Endothelial cell of hepatic sinusoid (primary cell): ENCODE measurements around the gene COPG2.

Experiments
- in situ Hi-C: cut with HindIII; loops from 2 replicates; pipeline ENCODE4 v1.10.0; 2017; ENCODE audit warnings: low sequenced_read_pairs

Gene COPG2

GRCh38 chr7:130479716-130480400 is 188.7 kb downstream of the COPG2 start:
- in situ Hi-C loops: loop anchor here (10.0 kb wide), 1 partner anchor 185 kb away; the partner anchor contains the start of gene CPA4

DNA sequence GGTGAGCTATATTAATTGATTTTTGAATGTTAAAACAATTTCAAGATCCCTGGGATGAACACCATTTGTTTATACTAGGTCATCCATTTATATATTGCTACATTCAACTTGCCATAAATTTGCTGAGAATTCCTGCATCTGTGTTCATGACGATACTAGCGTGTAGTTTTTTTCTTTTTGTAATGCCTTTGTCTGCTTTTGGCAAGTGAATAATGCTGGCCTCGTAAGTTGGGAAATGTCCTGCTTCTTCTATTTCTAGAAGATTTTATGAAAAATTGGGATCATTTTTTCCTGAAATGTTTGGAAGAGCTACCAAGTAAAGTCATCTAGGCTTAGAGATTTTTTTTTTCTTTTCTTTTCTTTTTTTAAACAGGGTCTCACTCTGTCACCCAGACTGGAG is 189.6 kb downstream of the COPG2 start:
- in situ Hi-C loops: loop anchor here (10.0 kb wide), 1 partner anchor 184 kb away; the partner anchor contains the start of gene CPA4

DNA sequence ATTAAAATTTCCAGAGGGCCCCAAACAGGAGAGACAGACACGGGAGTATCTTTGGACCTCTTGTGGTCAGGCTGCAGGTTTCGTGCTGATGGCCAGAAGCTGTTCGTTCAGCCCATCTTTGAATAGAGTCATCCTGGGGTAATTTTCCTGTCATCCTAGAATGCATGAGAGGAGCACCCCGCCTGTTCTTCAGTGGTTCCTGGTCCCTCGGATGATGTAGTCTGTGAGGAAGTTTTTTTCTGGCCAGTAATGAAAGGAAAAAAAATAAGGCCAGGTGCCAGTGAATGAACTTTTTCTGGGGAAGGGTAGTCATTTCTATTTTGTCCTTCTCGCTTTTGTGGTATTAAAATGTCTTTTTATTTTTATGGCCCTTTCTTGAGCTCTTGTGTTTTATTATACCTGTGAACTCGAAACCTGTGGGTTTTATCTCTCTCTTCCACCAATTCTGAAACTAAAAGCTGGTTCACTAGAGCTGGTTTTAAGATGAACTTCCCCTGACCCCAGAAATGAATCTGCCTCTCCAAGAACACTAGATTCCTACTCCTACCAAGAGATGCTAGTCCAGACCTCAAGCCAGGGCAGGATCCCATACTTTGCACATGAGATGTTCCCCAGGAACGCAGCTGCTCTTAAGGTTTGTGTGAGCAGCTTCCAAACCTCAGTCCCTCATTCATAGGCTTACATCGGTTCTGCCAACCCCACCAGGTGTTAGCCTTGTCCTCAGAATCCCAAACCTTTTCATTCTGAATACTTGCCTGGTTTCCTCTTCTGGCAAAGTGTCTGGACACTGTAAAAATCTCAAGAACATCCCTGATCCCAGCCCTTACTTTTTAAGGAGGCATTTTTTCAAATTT is 192.0 kb downstream of the COPG2 start:
- in situ Hi-C loops: loop anchor here (10.0 kb wide), 1 partner anchor 182 kb away; the partner anchor contains the start of gene CPA4

DNA sequence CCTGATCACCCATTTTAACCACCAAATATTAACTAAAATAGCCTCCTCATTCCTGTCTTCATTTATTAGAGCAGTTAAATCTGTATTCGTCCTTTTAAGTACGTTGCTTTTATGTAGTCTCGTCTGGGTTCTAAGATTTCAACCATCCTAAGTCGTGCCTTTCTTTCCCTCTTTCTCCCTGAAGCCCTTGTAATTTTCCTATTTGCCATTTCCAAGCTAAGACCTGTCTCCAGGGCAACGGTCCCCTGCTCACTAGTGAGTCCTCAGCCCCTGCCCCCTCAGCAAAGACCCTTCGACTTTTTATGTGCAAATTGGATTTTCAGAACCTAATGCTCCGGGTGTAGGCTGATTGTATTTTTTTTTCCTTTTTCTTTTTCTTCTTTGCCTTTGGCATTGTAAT is 192.8 kb downstream of the COPG2 start:
- in situ Hi-C loops: loop anchor here (10.0 kb wide), 1 partner anchor 181 kb away; the partner anchor contains the start of gene CPA4

DNA sequence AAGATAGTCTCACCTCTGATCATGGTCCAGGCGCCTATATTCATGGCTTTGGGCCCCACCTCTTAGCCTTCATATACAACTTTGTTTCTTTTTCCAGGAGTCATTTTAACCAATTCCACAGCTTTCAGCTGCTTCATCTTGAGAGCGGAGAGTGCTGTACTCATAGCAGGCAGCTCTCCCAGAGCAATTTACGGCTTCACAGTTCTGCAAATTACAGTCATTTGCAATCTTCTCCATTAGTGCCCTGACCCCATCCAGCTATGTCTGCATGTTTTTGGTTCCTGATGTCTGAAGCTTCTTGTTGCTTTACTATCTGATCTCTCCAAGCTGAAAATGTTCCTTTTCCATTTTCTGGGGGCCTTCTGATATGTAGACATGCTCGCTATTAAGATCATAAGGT is 194.7 kb downstream of the COPG2 start:
- in situ Hi-C loops: loop anchor here (10.0 kb wide), 1 partner anchor 179 kb away; the partner anchor contains the start of gene CPA4

- in situ Hi-C loops: loop anchor here (10.0 kb wide), 1 partner anchor 178 kb away; the partner anchor contains the start of gene CPA4
Measured at GRCh38 chr7:130473289-130473688, 195.3 kb downstream of the COPG2 start.

- in situ Hi-C loops: loop anchor here (10.0 kb wide), 1 partner anchor 177 kb away; the partner anchor contains the start of gene CPA4
Measured at GRCh38 chr7:130471974-130472373, 196.6 kb downstream of the COPG2 start.

DNA sequence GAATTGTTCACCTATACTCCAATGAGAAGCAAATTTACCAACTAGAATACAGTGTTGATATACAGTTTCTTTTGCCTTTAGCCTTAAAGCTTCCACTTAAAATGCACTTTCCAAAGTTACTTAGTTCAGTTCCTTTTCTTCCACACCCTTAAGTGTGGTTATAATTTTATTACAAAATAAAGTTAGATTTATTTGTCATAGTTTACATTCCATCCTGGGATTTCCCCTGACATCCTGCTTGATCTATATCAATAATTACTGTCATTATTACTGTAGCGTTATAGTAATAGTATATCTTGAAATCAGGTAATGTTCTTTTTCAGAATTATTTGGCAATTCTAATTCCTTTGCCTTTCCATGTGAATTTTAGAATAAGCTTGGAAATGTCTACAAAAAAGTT is 199.9 kb downstream of the COPG2 start:
- in situ Hi-C loops: no loop called here

DNA sequence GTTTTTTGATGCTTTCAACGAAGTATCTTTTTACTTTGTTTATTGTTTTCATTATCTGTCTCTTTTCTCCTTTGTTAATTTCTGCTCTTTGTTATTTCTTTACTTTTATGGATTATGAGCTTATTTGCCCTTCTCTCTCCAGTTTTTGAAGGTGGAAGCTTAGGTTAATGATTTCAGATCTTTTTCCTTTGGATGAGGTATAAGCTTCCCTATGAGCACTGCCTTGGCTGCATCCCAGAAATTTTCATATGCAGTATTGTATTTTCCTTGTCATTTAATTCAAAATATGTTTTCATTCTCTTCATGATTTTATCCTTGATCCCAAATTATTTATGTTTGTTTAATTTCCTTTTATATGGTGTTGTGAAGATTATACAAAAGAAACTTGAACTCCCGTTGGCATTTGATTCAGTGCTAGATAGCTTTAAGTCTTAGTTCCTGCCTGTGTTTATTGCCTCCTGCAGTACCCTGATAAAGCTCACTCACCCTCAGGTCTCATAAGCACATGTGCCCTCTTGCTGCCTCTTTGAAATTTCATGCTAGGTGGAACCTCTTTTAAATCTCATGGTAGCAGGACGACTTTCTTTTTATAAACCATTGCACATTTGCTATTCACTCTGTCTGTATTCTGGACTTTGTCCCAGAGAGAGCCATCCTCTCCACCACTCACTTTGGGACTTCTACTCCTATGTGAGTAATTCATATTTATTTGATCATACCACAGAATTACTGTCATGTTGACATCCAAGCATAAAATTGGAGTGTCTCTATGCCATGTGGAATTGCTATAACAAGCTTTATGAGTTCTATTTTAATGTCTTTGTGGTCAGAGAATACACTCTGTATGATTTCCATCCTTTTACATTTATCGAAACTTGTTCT is 204.8 kb downstream of the COPG2 start:
- in situ Hi-C loops: no loop called here

- in situ Hi-C loops: no loop called here
Measured at GRCh38 chr7:130461272-130461671, 207.3 kb downstream of the COPG2 start.

DNA sequence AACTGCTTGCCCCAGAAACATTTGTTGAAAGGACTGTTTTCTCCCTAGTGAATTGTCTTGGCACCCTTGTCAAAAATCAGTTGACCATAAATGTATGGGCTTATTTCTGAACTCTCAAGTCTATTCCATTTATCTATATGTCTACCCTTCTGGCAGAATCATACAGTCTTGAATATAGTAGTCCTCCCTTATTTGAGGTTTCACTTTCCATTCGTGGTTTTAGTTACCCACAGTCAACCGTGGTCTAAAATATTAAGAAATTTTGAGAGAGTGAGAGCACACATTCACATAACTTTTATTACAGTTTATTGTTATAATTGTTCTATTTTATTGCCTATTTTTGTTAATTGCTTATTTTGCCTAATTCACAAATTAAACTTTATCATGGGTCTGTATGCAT is 210.3 kb downstream of the COPG2 start:
- in situ Hi-C loops: no loop called here
